Astrocyte (in vitro differentiated cells and primary cell): Measurements from ENCODE around the gene SAP30BP.

Experiments used
- CTCF ChIP-seq: IDR thresholded peaks from 2 replicates; pipeline ENCODE4 v1.5.1; 2011; ENCODE audit warnings: low read depth, mild to moderate bottlenecking, inconsistent platforms, low read length, moderate library complexity; ENCODE audit not compliant: insufficient read depth
- EZH2 ChIP-seq: IDR thresholded peaks from 2 replicates; pipeline ENCODE4 v1.6.1; 2012; ENCODE audit warnings: mild to moderate bottlenecking, low read length, inconsistent platforms; ENCODE audit not compliant: insufficient read depth

GRCh38 chr17:75622771-75623273, 44.3 kb upstream of the SAP30BP start:
- TF ChIP-seq CTCF, result no peak
- no peak for TF ChIP-seq EZH2
